ENCODE data around the gene ZC3H12A. TPM values are rescaled to one million over a fixed set of nuclear protein-coding genes. Genes with fewer than 3 reads are reported as not detected.

The ZC3H12A gene
- total and polyA plus RNA-seq, 2 experiments from 2014 or later, result 5.0 to 8.9 TPM

DNA sequence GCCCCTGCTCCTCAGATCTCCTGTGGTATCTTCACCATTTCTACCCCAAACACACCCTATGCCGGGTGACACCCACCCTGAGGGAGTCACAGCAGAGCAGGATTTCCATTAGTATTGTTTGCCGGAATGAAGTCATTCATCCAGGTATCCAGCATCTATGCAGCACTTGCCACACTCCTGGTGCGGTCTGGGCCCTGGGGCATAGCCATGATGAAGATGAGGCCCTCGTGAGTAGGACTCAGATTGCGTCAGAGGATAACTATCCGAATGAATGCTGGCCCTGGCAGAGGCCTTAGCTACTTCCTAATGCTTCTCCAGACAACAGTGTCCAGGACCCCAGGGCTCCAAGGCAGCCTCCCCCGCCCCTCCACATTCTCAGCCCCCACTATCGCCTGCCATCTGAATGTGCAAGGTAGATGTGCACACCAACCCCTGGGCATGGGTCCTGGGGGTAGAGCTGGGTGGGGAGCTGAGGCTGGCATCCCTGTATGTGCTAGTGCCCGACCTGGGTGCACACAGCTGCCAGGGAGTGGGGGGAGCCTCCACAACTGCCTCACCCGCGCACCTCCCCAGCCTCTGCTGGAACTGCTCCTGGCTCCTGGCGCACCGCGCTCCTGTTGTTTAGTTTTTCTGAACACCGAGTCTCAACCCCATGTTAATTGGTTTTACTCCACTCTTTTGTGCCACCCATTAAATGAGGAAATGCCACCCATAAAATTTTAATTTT, 25.5 kb upstream of the ZC3H12A start:
- Histone ChIP-seq H3K79me2 (ENCODE audit: insufficient read depth) (no peaks in the 10 kb centered on the region), H3K27ac (no peak overlapping the region), H2AFZ (no peak overlapping the region), H4K20me1 (ENCODE audit: insufficient read depth) (no peaks in the 10 kb centered on the region), H3K4me2 (ENCODE audit: unreplicated experiment) (no peak overlapping the region), H3K9me2 (ENCODE audit: insufficient read depth) (no peaks in the 10 kb centered on the region), H3K9me3 (ENCODE audit: low read depth) (no peaks in the 10 kb centered on the region), H3K27me3 (replicated peaks; ENCODE audit: insufficient read depth) (no peaks in the 10 kb centered on the region; the same call in 1 of the 2 replicates), H3F3A (ENCODE audit: insufficient read depth) (no peaks in the 10 kb centered on the region), H3K4me3 (no peak overlapping the region), H3K9ac (no peak overlapping the region), H3K36me3 (ENCODE audit: low read depth) (no peaks in the 10 kb centered on the region), H3K4me1 (ENCODE audit: insufficient read depth) (no peaks in the 10 kb centered on the region)
- in situ Hi-C loops (cut with MboI), result no loop called here
- 54 to 59% methylated on average over 15 of the region's 15 CpGs for WGBS, 2 experiments (ENCODE audit: low coverage in 1 of 2, low lambda C conversion rate in 2 of 2, missing lambda C conversion rate in 2 of 2)
- peak; percentile 60 for DNase-seq
- TF ChIP-seq EZH2phosphoT487 (IDR thresholded peaks at IDR 0.05; ENCODE audit: insufficient read depth, low read depth), result no peak
- TF ChIP-seq EZH2 (IDR thresholded peaks at IDR 0.05; ENCODE audit: insufficient read depth, poor library complexity, severe bottlenecking), result no peak

DNA sequence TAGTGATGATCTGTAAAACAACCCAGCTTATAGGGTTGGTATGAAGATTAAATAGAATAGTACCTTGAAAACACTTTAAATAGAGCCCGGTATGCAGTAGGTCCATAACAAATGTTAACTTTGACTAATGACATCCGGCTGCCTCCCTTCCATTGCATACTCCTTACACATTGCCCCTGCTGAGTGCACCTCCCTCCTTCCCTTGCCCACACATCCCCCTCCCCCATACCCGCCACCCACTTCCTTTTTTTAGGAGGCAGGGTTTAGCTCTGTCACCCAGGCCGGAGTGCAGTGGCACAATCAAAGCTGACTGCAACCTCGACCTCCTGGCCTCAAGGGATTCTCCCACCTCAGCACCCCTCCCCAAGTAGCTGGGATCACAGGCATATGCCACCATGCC, 24.4 kb upstream of the ZC3H12A start:
- no peaks in the 10 kb centered on the region for H3F3A ChIP-seq (ENCODE audit: insufficient read depth)
- in situ Hi-C loops (cut with MboI), result loop anchor here (10.0 kb wide), 1 partner anchor 225 kb away; no protein-coding TSS in a partner anchor
- H3K4me1 ChIP-seq (ENCODE audit: insufficient read depth), result peaks cover 5% of the 10 kb centered on the region
- no peak overlapping the region for H3K4me2 ChIP-seq (ENCODE audit: unreplicated experiment)
- H3K27me3 ChIP-seq (replicated peaks; ENCODE audit: insufficient read depth), result no peaks in the 10 kb centered on the region; the same call in 1 of the 2 replicates
- no peaks in the 10 kb centered on the region for H3K79me2 ChIP-seq (ENCODE audit: insufficient read depth)
- H3K9me2 ChIP-seq (ENCODE audit: insufficient read depth), result no peaks in the 10 kb centered on the region
- H3K9me3 ChIP-seq (ENCODE audit: low read depth), result no peaks in the 10 kb centered on the region
- no peak overlapping the region for H3K4me3 ChIP-seq
- no peak for TF ChIP-seq EZH2phosphoT487 (IDR thresholded peaks at IDR 0.05; ENCODE audit: insufficient read depth, low read depth)
- no peak for TF ChIP-seq EZH2 (IDR thresholded peaks at IDR 0.05; ENCODE audit: insufficient read depth, poor library complexity, severe bottlenecking)
- no peak overlapping the region for H2AFZ ChIP-seq
- no peak overlapping the region for H3K9ac ChIP-seq
- 28 to 39% methylated on average over 5 of the region's 5 CpGs for WGBS, 2 experiments (ENCODE audit: low coverage in 1 of 2, low lambda C conversion rate in 2 of 2, missing lambda C conversion rate in 2 of 2)
- no peak overlapping the region for H3K27ac ChIP-seq
- no peak for DNase-seq
- H3K36me3 ChIP-seq (ENCODE audit: low read depth), result no peaks in the 10 kb centered on the region
- no peaks in the 10 kb centered on the region for H4K20me1 ChIP-seq (ENCODE audit: insufficient read depth)

DNA sequence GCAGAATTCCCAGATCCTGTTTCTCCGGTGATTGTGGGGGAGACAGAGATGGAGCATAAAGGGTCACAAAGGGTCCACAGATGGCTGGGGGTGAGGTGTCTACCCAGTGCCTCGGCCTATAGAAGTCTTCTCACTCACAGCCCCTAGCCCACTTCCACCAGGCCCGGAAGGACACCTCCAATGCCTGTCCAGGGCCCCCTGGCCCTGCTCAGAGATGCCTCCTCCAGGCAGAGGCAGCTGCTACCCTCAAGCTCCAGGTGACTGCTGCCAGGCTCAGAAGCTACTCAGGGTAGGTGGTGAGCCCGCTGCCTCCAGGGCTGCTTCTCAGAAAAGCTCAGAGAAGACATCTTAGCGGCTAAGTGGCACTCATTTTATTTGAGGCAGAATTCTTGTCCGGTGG, 22.0 kb upstream of the ZC3H12A start:
- WGBS, 2 experiments (ENCODE audit: low coverage in 1 of 2, low lambda C conversion rate in 2 of 2, missing lambda C conversion rate in 2 of 2), result 74 to 80% methylated on average over 6 of the region's 6 CpGs
- no peaks in the 10 kb centered on the region for H4K20me1 ChIP-seq (ENCODE audit: insufficient read depth)
- in situ Hi-C loops (cut with MboI), result loop anchor here (10.0 kb wide), 1 partner anchor 222 kb away; no protein-coding TSS in a partner anchor

DNA sequence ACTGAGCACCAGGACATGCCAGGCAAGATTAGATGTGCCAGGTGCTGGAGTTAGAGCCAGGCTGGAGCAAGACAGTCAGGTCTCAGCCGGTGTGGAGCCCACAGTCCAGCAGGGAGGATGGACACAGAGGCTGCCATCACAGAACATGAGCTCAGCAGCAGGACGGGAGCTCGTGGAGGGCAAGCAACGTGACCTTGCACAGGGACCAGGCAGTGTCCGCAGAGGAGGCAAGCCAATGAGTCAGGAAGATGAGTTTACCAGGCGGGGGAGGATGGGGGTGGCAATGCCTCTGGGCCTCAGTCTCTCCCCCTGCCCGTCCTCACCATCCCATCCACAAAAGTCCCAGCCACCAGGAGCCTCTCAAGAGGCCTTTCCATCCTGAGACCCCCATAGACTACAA, 20.7 kb upstream of the ZC3H12A start:
- 84 to 86% methylated on average over 7 of the region's 7 CpGs for WGBS, 2 experiments (ENCODE audit: low coverage in 1 of 2, low lambda C conversion rate in 2 of 2, missing lambda C conversion rate in 2 of 2)

More for the DNA sequence above, 22.0 kb upstream of the ZC3H12A start:
- Histone ChIP-seq H3K27ac (no peak overlapping the region), H3K36me3 (ENCODE audit: low read depth) (no peaks in the 10 kb centered on the region), H3K9me2 (ENCODE audit: insufficient read depth) (no peaks in the 10 kb centered on the region), H3F3A (ENCODE audit: insufficient read depth) (peaks cover 8% of the 10 kb centered on the region; the same call in 1 of the 2 replicates), H3K9ac (no peak overlapping the region), H3K79me2 (ENCODE audit: insufficient read depth) (no peaks in the 10 kb centered on the region), H3K27me3 (replicated peaks; ENCODE audit: insufficient read depth) (no peaks in the 10 kb centered on the region), H3K4me1 (ENCODE audit: insufficient read depth) (peaks cover 10% of the 10 kb centered on the region), H3K9me3 (ENCODE audit: low read depth) (no peaks in the 10 kb centered on the region), H2AFZ (no peak overlapping the region), H3K4me3 (no peak overlapping the region), H3K4me2 (ENCODE audit: unreplicated experiment) (no peak overlapping the region)
- DNase-seq, result no peak
- TF ChIP-seq EZH2phosphoT487 (IDR thresholded peaks at IDR 0.05; ENCODE audit: insufficient read depth, low read depth) (no peak), EZH2 (IDR thresholded peaks at IDR 0.05; ENCODE audit: insufficient read depth, poor library complexity, severe bottlenecking) (no peak)

More for the DNA sequence above, 20.7 kb upstream of the ZC3H12A start:
- TF ChIP-seq EZH2 (IDR thresholded peaks at IDR 0.05; ENCODE audit: insufficient read depth, poor library complexity, severe bottlenecking) (no peak), EZH2phosphoT487 (IDR thresholded peaks at IDR 0.05; ENCODE audit: insufficient read depth, low read depth) (no peak)
- H2AFZ ChIP-seq, result no peak overlapping the region
- peaks cover 10% of the 10 kb centered on the region for H3K4me1 ChIP-seq (ENCODE audit: insufficient read depth)
- H3K9me2 ChIP-seq (ENCODE audit: insufficient read depth), result no peaks in the 10 kb centered on the region
- H4K20me1 ChIP-seq (ENCODE audit: insufficient read depth), result no peaks in the 10 kb centered on the region
- H3K79me2 ChIP-seq (ENCODE audit: insufficient read depth), result no peaks in the 10 kb centered on the region
- in situ Hi-C loops (cut with MboI), result loop anchor here (10.0 kb wide), 1 partner anchor 221 kb away; no protein-coding TSS in a partner anchor
- no peak overlapping the region for H3K27ac ChIP-seq
- H3F3A ChIP-seq (ENCODE audit: insufficient read depth), result peaks cover 8% of the 10 kb centered on the region; the same call in 1 of the 2 replicates
- H3K4me2 ChIP-seq (ENCODE audit: unreplicated experiment), result no peak overlapping the region
- no peaks in the 10 kb centered on the region for H3K27me3 ChIP-seq (replicated peaks; ENCODE audit: insufficient read depth)
- no peaks in the 10 kb centered on the region for H3K9me3 ChIP-seq (ENCODE audit: low read depth)
- H3K36me3 ChIP-seq (ENCODE audit: low read depth), result no peaks in the 10 kb centered on the region
- H3K9ac ChIP-seq, result no peak overlapping the region
- no peak overlapping the region for H3K4me3 ChIP-seq
- DNase-seq, result no peak
